Astrocyte of the spinal cord (primary cell): ENCODE measurements around the gene KCNAB2.

Experiments
- DNase-seq: peaks from one replicate; pipeline ENCODE4 v3.0.0; 2011; ENCODE audit warnings: low read depth, low spot score
- H3K4me3 ChIP-seq: 2 replicates; pipeline ENCODE4 v1.5.1; 2011; ENCODE audit warnings: low read depth, mild to moderate bottlenecking, low read length, moderate library complexity
- in situ Hi-C: cut with HindIII; loops from 2 replicates; pipeline ENCODE4 v1.10.0; 2017; ENCODE audit warnings: low sequenced_read_pairs
- TF ChIP-seq, protein P1 (sequence below): IDR thresholded peaks from 2 replicates; pipeline ENCODE4 v1.5.1; 2012; ENCODE audit warnings: low read depth, mild to moderate bottlenecking, low read length, inconsistent platforms

The KCNAB2 gene

DNA sequence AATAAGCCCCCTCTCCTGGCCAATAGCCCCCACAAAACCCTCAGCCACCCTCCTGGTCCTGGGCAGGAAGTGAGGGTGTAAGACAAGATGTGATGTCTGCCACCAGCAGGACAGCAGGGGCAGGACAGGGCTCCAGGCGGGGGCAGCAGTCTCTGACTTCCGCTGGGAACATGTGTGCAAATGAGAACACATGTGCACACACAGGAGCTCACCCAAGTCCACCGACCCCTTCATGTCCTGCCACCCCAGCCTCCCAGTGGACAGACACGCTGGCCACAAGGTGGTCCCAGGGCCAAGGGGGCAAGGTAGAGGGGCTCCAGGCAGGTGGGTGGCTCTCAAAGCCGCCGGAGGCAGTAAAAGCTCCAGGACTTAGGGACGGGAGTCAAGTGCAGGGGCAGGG is 60.1 kb downstream of the KCNAB2 start:
- TF ChIP-seq, protein P1, sequence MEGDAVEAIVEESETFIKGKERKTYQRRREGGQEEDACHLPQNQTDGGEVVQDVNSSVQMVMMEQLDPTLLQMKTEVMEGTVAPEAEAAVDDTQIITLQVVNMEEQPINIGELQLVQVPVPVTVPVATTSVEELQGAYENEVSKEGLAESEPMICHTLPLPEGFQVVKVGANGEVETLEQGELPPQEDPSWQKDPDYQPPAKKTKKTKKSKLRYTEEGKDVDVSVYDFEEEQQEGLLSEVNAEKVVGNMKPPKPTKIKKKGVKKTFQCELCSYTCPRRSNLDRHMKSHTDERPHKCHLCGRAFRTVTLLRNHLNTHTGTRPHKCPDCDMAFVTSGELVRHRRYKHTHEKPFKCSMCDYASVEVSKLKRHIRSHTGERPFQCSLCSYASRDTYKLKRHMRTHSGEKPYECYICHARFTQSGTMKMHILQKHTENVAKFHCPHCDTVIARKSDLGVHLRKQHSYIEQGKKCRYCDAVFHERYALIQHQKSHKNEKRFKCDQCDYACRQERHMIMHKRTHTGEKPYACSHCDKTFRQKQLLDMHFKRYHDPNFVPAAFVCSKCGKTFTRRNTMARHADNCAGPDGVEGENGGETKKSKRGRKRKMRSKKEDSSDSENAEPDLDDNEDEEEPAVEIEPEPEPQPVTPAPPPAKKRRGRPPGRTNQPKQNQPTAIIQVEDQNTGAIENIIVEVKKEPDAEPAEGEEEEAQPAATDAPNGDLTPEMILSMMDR, result no peak
- in situ Hi-C loops, result no loop called here
- H3K4me3 ChIP-seq, result no peak overlapping the region
- no peak for DNase-seq

DNA sequence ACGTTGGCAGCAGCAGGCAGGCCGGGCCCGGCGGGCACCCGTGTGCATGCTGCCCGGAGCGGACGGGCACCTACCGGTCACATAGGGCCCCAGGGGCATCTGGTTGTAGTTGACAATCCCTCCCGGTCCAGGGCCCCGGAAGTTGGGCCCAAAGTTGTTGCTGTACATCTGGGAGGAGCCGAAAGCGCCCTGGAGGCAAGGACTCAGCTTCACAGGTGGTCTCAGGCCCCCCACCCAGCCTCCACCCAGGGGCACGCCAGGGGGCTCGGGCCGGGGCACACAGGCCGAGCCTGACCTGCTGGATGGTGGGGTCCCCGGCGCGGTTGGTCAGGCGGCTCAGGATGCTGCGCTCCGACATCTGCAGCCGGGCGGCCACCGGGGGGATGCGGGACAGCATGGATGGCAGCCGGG is 60.6 kb downstream of the KCNAB2 start:
- TF ChIP-seq, protein P1, result no peak
- DNase-seq, result no peak
- in situ Hi-C loops, result no loop called here

DNA sequence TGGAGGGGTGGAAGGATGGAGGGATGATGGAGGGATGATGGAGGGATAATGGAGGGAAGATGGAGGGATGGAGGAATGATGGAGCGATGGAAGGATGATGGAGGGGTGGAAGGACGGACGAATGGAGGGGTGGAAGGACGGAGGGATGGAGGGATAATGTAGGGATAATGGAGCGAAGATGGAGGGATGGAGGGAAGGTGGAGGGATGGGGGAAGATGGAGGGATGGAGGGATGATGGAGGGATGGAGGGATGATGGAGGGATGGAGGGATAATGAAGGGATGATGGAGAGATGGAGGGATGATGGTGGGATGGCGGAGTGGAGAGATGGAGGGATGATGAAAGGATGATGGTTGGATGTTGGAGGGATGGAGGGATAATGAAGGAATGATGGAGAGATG is 61.3 kb downstream of the KCNAB2 start:
- in situ Hi-C loops, result no loop called here
- TF ChIP-seq, protein P1, result no peak
- no peak overlapping the region for H3K4me3 ChIP-seq
- no peak for DNase-seq

More for the DNA sequence above, 60.6 kb downstream of the KCNAB2 start:
- no peak overlapping the region for H3K4me3 ChIP-seq

DNA sequence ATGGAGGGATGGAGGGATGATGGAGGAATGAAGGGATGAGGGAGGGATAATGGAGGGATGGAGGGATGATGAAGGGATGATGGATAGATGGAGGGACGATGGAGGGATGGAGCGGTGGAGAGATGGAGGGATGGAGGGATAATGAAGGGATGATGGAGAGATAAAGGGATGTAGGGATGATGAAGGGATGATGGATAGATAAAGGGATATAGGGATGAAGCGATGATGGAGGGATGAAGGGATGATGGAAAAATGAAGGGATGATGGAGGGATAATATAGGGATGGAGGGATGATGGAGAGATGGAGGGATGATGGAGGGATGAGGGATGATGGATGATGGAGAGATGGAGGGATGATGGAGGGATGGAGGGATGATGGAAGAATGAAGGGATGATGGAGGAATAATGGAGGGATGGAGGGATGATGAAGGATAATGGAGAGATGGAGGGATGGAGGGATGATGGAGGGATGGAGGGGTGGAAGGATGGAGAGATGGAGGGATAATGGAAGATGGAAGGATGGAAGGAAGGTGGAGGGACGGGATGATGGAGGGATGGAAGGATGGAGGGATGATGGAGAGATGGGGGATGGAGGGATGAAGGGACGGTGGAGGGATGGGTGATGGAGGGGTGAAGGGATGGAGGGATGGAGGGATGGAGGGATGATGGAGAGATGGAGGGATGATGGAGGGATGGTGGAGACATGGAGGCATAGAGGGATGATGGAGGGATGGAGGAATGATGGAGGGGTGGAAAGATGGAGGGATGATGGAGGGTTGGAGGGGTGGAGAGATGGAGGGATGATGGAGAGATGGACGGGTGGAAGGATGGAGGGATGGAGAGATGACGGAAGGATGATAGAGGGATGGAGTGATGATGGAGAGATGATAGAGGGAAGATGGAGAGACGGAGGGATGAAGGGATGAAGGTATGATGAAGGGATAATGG is 62.0 kb downstream of the KCNAB2 start:
- TF ChIP-seq, protein P1, result no peak
- DNase-seq, result no peak
- H3K4me3 ChIP-seq, result no peak overlapping the region
- in situ Hi-C loops, result no loop called here

DNA sequence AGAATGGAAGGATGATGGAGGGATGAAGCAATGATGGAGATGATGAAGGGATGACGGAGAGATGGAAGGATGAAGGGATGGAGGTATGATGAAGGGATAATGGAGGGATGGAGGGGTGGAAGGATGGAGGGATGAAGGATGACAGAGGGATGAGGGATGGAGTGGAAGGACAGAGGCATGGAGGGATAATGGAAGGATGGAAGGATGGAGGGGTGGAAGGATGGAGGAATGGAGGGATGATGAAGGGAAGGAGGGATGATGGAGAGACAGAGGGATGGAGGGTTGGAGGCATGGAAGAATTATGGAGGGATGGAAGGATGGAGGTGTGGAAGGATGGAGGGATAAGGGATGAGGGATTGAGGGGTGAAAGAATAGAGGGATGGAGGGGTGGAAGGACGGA is 62.8 kb downstream of the KCNAB2 start:
- TF ChIP-seq, protein P1, result no peak
- H3K4me3 ChIP-seq, result no peak overlapping the region
- in situ Hi-C loops, result no loop called here
- DNase-seq, result no peak

DNA sequence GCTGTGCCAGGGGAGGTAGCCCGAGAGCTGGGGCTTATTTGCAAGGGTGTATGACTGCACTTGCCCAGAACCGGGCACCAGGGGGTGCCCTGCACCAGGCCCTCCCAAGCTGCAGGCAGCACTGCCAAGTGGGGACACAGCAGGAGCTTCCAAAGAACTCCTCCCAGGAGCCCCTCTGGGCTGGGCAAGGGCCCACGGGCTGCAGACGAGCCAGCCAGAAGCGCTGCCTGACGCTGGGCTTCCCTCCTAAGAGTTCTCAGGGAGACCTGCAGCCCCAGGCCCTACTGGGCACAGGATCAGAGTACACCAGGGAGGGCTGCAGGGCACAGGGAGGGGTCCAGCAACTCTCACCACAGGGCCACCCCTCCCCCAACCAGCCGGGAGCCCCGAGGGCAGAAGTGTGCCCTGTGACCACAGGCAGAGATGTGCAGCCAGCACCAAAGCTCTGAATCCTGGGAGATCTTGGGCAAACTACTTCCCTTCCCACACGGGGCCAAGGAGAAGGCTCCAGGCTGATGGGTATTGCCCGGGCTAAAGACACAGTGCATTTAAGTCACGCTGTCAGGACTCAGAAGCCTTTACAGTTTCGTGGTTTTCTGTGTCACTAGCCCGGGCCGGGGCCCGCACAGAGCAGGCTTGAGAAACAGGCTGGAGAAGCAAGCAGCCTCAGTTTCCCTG is 63.4 kb downstream of the KCNAB2 start:
- DNase-seq, result peak; percentile 16
- H3K4me3 ChIP-seq, result no peak overlapping the region
- in situ Hi-C loops, result no loop called here
- TF ChIP-seq, protein P1, result peak; percentile 48
